Spleen (tissue), 11 donors: ENCODE measurements around the gene FOCAD. TPM values are rescaled to one million over a fixed set of nuclear protein-coding genes. Genes with fewer than 3 reads are reported as not detected.
A peak's percentile ranks its signal among the peaks of the same experiment; 100 is the strongest.

Experiments used
- DNase-seq: peaks from one replicate; pipeline ENCODE4 v3.0.0-alpha.2; 2020
- H3K27ac ChIP-seq, 8 donors: fragments of 200-600 bp; sonication (generic) in 7 of 8; 1 replicate in 4 of 8; 2 replicates in 4 of 8; pipeline versions ENCODE4 v1.5.0 to v1.8.0; 2016 to 2021; ENCODE audit warnings: inconsistent platforms in 4 of 8, mild to moderate bottlenecking in 4 of 8, moderate library complexity in 1 of 8
- H3K27me3 ChIP-seq, 7 donors: fragments of 200-600 bp; sonication (generic) in 6 of 7; replicated peaks in 1 of 7; 1 replicate in 4 of 7; 2 replicates in 3 of 7; pipeline versions ENCODE4 v1.5.0 to v1.8.0; 2016 to 2021; ENCODE audit warnings: inconsistent platforms in 3 of 7, mild to moderate bottlenecking in 1 of 7
- H3K36me3 ChIP-seq, 6 donors: fragments of 200-600 bp; sonication (generic) in 5 of 6; 1 replicate in 4 of 6; 2 replicates in 2 of 6; pipeline versions ENCODE4 v1.5.0 to v1.8.0; 2016 to 2021; ENCODE audit warnings: inconsistent platforms in 2 of 6
- H3K4me1 ChIP-seq, 6 donors: fragments of 200-600 bp; sonication (generic) in 5 of 6; 1 replicate in 3 of 6; 2 replicates in 3 of 6; pipeline versions ENCODE4 v1.5.0 to v1.8.0; 2016 to 2021; ENCODE audit warnings: inconsistent platforms in 3 of 6
- H3K4me3 ChIP-seq, 8 donors: fragments of 200-600 bp; sonication (generic) in 7 of 8; 1 replicate in 4 of 8; 2 replicates in 4 of 8; pipeline versions ENCODE4 v1.5.0 to v1.8.0; 2016 to 2021; ENCODE audit warnings: inconsistent platforms in 4 of 8, mild to moderate bottlenecking in 4 of 8, moderate library complexity in 2 of 8
- H3K9me3 ChIP-seq, 8 donors: fragments of 200-600 bp; sonication (generic) in 7 of 8; 1 replicate in 4 of 8; 2 replicates in 4 of 8; pipeline versions ENCODE4 v1.5.0 to v1.8.0; 2016 to 2021; ENCODE audit warnings: inconsistent platforms in 4 of 8
- POLR2A ChIP-seq, 3 donors: fragments of 450-650 bp; IDR thresholded peaks; one replicate each; pipeline ENCODE4 v1.5.1; 2017; ENCODE audit warnings: antibody characterized with exemption in 3 of 3, mild to moderate bottlenecking in 1 of 3
- POLR2AphosphoS5 ChIP-seq, 3 donors: sonication (generic); formaldehyde crosslinking; IDR thresholded peaks; one replicate each; pipeline ENCODE4 v1.5.1; 2017; ENCODE audit warnings: antibody characterized with exemption in 3 of 3
- WGBS, 5 donors: extraction: QIAGEN DNeasy Blood & Tissue Kit in 3 of 5; methylation state at CpG; one replicate each; pipeline versions ENCODE4 v1.1.5 to v1.1.7; 2013 to 2018; 5-methylcytosine and 5-hydroxymethylcytosine counted together
- intact Hi-C: fragments of 100-400 bp; cut with DNase I; formaldehyde crosslinking; loops from one replicate; pipeline ENCODE4 v1.15.0; 2023; ENCODE audit warnings: low total_unique reads
- polyA plus RNA-seq, 3 donors: library from polyadenylated mRNA; stranded (reverse); fragments of 200-250 nt; gene quantifications; one replicate each; pipeline ENCODE4 v1.2.1, GENCODE V29; 2013
- total RNA-seq, 7 donors: library from RNA; depleted of rRNA in 3 of 7; stranded (reverse); fragments of >200 nt in 3 of 7; fragmentation: NEBNext Ultra II Directional in 4 of 7; extraction: Animal tissue kit (Norgen Biotek cat#: 25700) in 4 of 7; gene quantifications; one replicate each; pipeline versions ENCODE4 v1.1.0 to v1.2.1, GENCODE V29; 2016 to 2021
- TF ChIP-seq, protein P1 (sequence below), 11 experiments: fragments of 200-600 bp in 7 of 11; fragments of 450-650 bp in 4 of 11; sonication (generic) in 4 of 11; IDR thresholded peaks in 8 of 11; conservative IDR thresholded peaks in 3 of 11; 1 replicate in 7 of 11; 2 replicates in 4 of 11; pipeline versions ENCODE4 v1.4.0 to v1.8.0; 2016 to 2021; ENCODE audit warnings: antibody characterized with exemption in 11 of 11, inconsistent platforms in 4 of 11, mild to moderate bottlenecking in 1 of 11
- donor health status: healthy with polysubstance abuse.
- donor health status: DM: no; HTN: no; CAD: no; lungs with moderate emphysema.
- donor health status: DM: no; HTN: no; CAD: no.
- donor health status: Bipolar disorder and iron deficiency.
- donor health status: healthy.
- donor health status: DM: no; HTN: no; CAD: no.
- donor health status: DM: yes; HTN: yes; CAD: no.

The FOCAD gene
- total and polyA plus RNA-seq, 10 donors, result 3.0 to 33.2 (median 18.6) TPM

DNA sequence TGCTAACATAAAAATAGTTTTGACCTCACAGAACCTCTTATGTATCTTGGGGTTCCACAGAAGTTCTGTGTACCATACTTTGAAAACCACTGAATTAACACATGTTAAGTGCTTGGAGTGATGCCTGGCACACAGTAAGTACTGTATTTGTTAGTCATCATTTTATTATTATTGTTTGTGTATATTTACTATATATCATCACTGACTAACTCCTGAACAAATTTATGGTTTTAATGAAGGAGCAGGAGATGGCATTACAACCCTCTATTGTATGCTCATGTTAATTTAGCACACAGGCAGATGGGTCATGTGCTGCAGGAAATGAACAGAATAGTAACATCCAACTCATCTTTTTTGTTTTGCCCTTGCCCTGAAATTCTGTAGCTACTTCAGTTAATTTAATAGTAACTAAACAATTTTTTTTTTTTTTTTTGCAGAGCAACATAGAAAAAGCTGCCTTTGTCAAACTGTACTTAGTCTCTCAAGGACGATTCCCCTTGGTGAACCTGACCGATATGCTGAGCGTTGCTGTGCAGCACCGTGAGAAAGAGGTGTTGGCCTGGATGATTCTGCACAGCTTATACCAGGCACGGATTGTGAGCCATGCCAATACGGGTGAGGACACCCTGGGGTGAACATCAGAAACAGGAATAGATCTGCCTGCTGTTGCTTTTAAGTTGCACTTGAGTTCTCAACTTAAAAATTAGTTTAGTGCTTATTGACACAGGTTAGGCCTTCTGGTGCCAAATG, 302.0 kb downstream of the FOCAD start:
- 93 to 100% (median 97%) methylated on average over 6 of the region's 6 CpGs for WGBS, 5 donors
- H3K9me3 ChIP-seq, result no peaks in the 10 kb centered on the region
- H3K4me1 ChIP-seq, result peaks cover 0 to 33% (median 6%) of the 10 kb centered on the region in 6 donors
- TF ChIP-seq, protein P1, sequence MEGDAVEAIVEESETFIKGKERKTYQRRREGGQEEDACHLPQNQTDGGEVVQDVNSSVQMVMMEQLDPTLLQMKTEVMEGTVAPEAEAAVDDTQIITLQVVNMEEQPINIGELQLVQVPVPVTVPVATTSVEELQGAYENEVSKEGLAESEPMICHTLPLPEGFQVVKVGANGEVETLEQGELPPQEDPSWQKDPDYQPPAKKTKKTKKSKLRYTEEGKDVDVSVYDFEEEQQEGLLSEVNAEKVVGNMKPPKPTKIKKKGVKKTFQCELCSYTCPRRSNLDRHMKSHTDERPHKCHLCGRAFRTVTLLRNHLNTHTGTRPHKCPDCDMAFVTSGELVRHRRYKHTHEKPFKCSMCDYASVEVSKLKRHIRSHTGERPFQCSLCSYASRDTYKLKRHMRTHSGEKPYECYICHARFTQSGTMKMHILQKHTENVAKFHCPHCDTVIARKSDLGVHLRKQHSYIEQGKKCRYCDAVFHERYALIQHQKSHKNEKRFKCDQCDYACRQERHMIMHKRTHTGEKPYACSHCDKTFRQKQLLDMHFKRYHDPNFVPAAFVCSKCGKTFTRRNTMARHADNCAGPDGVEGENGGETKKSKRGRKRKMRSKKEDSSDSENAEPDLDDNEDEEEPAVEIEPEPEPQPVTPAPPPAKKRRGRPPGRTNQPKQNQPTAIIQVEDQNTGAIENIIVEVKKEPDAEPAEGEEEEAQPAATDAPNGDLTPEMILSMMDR (IDR thresholded peaks at IDR 0.05 in 8 of 11, conservative IDR thresholded peaks at IDR 0.05 in 3 of 11), result no peak
- TF ChIP-seq POLR2AphosphoS5 (IDR thresholded peaks at IDR 0.05), result no peak
- TF ChIP-seq POLR2A (IDR thresholded peaks at IDR 0.05), result no peak
- intact Hi-C loops, result no loop called here
- no peak for DNase-seq
- H3K27ac ChIP-seq, result no peak overlapping the region
- no peak overlapping the region for H3K4me3 ChIP-seq
- H3K36me3 ChIP-seq, result peaks cover 0 to 54% (median 2%) of the 10 kb centered on the region in 6 donors
- H3K27me3 ChIP-seq, result no peaks in the 10 kb centered on the region

GRCh38 chr9:20987521-20987920, 303.5 kb downstream of the FOCAD start:
- peaks cover 0 to 48% (median 2%) of the 10 kb centered on the region in 6 donors for H3K36me3 ChIP-seq
- peak overlapping the region in 1 of 8 donors; percentile 3 for H3K27ac ChIP-seq
- intact Hi-C loops, result no loop called here
- H3K4me1 ChIP-seq, result peaks cover 0 to 24% (median 0%) of the 10 kb centered on the region in 6 donors
- no peak overlapping the region for H3K4me3 ChIP-seq
- DNase-seq, result no peak
- H3K27me3 ChIP-seq, result no peaks in the 10 kb centered on the region
- no peaks in the 10 kb centered on the region for H3K9me3 ChIP-seq
- TF ChIP-seq POLR2A (IDR thresholded peaks at IDR 0.05) (no peak), POLR2AphosphoS5 (IDR thresholded peaks at IDR 0.05) (no peak)
- TF ChIP-seq, protein P1 (IDR thresholded peaks at IDR 0.05 in 8 of 11, conservative IDR thresholded peaks at IDR 0.05 in 3 of 11), result no peak
- WGBS, 5 donors, result 73 to 87% (median 82%) methylated on average over 1 of the region's 1 CpG

DNA sequence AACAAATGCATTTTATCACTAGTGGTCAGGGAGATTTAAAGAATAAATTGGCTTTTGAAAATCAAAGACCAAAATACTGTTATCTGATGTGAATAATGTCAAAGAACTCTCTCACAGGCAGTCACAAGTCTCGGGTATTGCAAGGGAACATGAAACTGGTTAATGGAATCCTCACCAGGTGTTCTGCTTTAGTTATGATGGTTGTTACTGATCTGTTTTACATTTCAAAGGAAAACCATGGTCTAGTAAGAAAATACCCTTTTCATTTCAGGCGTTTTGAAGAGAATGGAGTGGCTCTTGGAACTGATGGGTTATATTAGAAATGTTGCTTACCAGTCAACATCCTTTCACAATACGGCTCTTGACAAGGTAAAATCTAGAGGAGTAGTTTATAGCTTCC, 304.0 kb downstream of the FOCAD start:
- DNase-seq, result no peak
- H3K36me3 ChIP-seq, result peaks cover 0 to 48% (median 2%) of the 10 kb centered on the region in 6 donors
- no peak overlapping the region for H3K4me3 ChIP-seq
- intact Hi-C loops, result no loop called here
- H3K27ac ChIP-seq, result peak overlapping the region in 1 of 8 donors; percentile 3
- no peak for TF ChIP-seq POLR2A (IDR thresholded peaks at IDR 0.05)
- no peak for TF ChIP-seq POLR2AphosphoS5 (IDR thresholded peaks at IDR 0.05)
- TF ChIP-seq, protein P1 (IDR thresholded peaks at IDR 0.05 in 8 of 11, conservative IDR thresholded peaks at IDR 0.05 in 3 of 11), result no peak
- H3K9me3 ChIP-seq, result no peaks in the 10 kb centered on the region
- H3K27me3 ChIP-seq, result no peaks in the 10 kb centered on the region
- WGBS, 5 donors, result 76 to 89% (median 83%) methylated on average over 3 of the region's 3 CpGs
- peaks cover 0 to 24% (median 0%) of the 10 kb centered on the region in 6 donors for H3K4me1 ChIP-seq

GRCh38 chr9:20988671-20989315, 304.7 kb downstream of the FOCAD start:
- TF ChIP-seq POLR2AphosphoS5 (IDR thresholded peaks at IDR 0.05), result no peak
- TF ChIP-seq POLR2A (IDR thresholded peaks at IDR 0.05), result no peak
- TF ChIP-seq, protein P1 (IDR thresholded peaks at IDR 0.05 in 8 of 11, conservative IDR thresholded peaks at IDR 0.05 in 3 of 11), result no peak
- 44 to 72% (median 46%) methylated on average over 3 of the region's 3 CpGs for WGBS, 5 donors
- H3K4me1 ChIP-seq, result peaks cover 0 to 22% (median 0%) of the 10 kb centered on the region in 6 donors
- peak overlapping the region in 3 of 8 donors; percentile 75 to 89 (median 82) for H3K27ac ChIP-seq
- peaks cover 0 to 54% (median 2%) of the 10 kb centered on the region in 6 donors for H3K36me3 ChIP-seq
- H3K9me3 ChIP-seq, result no peaks in the 10 kb centered on the region
- no peak for DNase-seq
- intact Hi-C loops, result no loop called here
- H3K4me3 ChIP-seq, result no peak overlapping the region
- H3K27me3 ChIP-seq, result no peaks in the 10 kb centered on the region
